Activated T-cell treated with anti-CD3 and anti-CD28 coated beads for 48 hours (primary cell): ENCODE data around the gene ALS2.
"Not testable (repeated sequence)": the region's sequence is repeated elsewhere in the genome, so short reads cannot be mapped to it uniquely, and the experiment has no call there.

Experiments
- DNase-seq: peaks from one replicate; pipeline ENCODE4 v3.0.0-alpha.2; 2020; ENCODE audit warnings: low read depth

Gene ALS2

DNA sequence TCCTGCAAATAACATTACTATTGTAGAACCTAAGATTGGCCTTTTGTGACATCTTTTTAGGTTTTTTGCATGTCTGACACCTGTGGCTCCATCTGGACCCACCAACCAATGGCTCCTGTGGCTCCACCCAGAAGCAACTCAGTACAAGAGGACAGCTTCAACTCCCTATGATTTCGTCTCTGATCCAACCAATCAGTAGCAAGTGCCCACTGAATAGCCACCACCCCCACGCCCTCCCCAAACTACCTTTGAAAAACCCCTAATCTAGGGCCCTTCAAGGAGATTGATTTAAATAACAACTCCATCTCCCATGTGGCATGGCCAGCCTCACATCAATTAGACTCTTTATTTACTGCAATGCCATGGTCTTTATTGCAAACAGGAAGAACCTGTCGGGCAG lies 105.9 kb downstream of the ALS2 start:
- no peak for DNase-seq

GRCh38 chr2:201674298-201674697 lies 106.4 kb downstream of the ALS2 start:
- DNase-seq, result no peak

DNA sequence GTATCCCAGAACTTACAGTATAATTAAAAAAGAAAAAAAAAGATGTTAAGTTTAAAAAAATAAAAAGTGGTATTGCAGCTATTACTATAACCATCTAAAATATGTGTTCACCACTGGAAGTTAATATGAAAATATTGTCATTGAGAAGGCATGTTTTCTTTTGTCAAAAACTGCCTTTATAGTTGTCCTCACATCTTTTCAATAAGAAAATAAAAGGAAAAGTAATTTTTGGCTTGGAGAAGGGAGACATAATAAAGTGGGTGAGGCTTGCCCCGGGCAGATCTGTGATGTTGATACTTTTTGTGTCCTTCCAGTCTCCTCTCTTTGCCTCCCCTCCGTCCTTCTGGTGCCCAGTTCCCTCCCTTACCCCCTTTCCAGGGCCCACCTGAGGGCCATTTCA lies 107.2 kb downstream of the ALS2 start:
- no peak for DNase-seq

DNA sequence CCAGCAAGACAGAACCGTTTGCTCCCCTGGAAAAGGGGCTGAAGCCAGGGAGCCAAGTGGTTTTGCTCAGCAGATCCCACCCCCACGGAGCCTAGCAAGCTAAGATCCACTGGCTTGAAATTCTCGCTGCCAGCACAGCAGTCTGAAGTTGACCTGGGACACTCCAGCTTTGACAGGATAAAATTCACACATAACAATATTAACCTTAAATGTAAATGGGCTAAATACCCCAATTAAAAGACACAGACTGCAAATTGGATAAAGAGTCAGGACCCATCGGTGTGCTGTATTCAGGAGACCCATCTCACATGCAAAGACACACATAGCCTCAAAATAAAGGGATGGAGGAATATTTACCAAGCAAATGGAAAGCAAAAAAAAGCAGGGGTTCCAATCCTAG lies 109.5 kb downstream of the ALS2 start:
- DNase-seq, result not testable (repeated sequence)

DNA sequence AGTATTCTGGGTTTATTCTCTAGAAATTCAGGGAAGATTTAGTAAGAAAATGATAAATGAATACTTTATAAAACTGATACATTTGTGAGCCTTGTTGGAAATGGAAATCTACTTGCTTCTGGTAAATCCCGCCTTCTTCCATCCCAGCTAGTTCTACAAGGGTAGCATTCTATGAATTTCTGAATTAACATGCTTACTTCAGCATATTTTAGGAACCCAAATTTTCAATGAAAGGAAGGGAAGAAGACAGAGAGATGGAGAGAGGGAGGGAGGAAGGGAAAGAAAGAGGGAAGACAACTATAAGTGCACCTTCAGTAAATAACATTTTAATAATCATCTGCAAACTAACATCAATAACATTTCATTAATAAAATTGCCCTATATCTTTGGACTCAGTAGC lies 110.9 kb downstream of the ALS2 start:
- no peak for DNase-seq

- DNase-seq, result no peak
These were observed 112.3 kb downstream of the ALS2 start for GRCh38 chr2:201668402-201668910.

- no peak for DNase-seq
These were observed 116.4 kb downstream of the ALS2 start for GRCh38 chr2:201664334-201664733.

GRCh38 chr2:201661366-201661765 lies 119.4 kb downstream of the ALS2 start:
- DNase-seq, result no peak

DNA sequence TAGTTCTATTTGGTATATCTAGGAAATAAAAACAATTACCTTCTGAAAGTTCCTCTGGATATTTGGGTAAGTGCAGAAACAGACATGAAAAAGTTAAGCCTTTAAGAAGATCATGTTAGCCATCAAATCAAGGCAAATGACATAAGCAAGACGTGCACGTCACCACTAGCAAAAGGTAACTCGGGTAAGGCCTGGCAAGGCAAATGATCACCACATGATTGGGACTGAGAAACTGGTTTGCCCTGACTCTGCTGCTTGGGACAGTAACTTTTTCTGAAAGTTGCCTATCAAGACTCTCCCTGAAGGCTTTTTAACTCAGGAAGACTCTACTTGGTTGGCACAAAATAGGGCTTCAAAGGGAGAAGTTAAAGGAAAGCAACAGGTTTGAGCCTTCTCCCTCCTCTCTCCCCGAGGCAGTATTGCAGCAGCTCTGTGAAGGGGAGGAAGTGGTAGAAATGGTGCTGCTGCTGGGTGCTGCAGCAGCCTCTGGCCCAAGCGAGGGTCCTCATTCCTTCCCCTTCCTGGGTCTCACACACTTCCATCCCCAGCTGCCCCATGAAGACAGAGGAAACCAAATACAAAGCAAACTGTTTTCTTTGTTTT lies 120.3 kb downstream of the ALS2 start:
- DNase-seq, result no peak

DNA sequence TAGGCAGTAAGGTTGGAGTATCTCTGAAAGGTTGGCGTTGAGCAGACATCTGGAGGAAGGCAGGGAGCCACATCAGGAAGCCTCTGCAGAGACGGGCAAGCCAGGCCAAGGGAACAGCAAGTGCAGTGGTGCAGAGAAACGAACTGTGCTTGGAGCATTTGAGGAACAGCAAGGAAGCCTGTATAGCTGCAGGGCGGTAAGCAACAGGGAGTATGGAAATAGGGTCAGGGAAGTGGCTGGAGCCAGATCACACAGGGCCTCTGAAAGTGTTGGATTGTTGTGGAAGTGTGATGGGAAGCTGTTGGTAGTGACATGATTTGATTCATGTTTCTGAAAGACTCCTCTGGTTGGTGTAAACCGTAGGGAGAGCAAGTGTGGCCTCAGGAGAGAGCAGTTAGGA lies 124.0 kb downstream of the ALS2 start:
- DNase-seq, result no peak

DNA sequence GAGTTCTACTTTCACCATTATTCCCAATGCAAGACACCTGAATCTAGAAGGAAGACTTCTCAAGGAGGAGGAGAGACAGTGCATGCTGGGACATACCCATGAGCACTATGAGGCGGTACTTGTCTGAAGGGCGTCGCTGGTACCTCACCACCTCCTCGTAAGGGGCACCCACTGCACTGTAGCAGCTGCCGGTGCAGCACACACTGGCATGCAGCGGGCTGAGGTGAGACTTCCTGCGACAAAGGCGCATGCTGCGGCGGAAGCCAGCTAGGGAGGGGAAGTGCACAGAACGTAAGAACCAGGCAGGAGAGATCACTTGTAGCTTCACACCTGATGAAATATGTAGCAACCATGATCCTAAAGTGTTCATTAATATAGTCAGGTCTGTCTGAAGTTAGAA lies 124.6 kb downstream of the ALS2 start:
- no peak for DNase-seq

GRCh38 chr2:201654616-201655384 lies 125.9 kb downstream of the ALS2 start:
- no peak for DNase-seq

DNA sequence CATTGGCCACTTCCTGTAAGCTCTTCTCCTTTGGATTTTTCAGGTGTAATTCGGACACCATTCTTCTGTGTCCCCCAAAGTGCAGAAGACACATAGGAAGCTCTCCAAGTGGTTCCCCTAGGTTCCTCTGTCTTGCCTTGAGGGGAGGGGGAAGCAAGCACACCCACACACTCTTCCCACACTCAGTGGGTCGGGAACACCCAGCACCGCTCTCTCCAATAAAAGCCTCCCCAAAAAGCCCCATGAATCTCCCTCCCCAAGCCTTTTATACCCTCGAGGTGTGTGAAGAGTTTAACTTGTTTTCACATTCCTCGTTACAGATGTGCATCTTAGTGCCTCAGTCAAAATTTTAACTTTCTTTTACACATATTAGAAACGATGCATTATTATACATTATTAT lies 127.5 kb downstream of the ALS2 start:
- DNase-seq, result no peak
